Lung microvascular endothelial cell (primary cell): ENCODE results near the gene SIKE1. TPM values are rescaled to one million over a fixed set of nuclear protein-coding genes. Genes with fewer than 3 reads are reported as not detected.
"Not testable (repeated sequence)": the region's sequence is repeated elsewhere in the genome, so short reads cannot be mapped to it uniquely, and the experiment has no call there.

ENCODE experiments used
- DNase-seq, 2 donors: peaks; one replicate each; pipeline versions ENCODE4 v3.0.0 to v3.0.0-alpha.2; 2010; ENCODE audit warnings: low read depth in 2 of 2
- total RNA-seq: library from RNA; depleted of rRNA; stranded (reverse); fragments of >200 nt; gene quantifications from 2 replicates; pipeline ENCODE4 v1.2.1, GENCODE V29; 2014

The SIKE1 gene
- total RNA-seq, 1 donor from 2014 or later = 40.7 TPM

- no peak for DNase-seq
These were observed 25.2 kb downstream of the SIKE1 start for GRCh38 chr1:114755006-114755931.

DNA sequence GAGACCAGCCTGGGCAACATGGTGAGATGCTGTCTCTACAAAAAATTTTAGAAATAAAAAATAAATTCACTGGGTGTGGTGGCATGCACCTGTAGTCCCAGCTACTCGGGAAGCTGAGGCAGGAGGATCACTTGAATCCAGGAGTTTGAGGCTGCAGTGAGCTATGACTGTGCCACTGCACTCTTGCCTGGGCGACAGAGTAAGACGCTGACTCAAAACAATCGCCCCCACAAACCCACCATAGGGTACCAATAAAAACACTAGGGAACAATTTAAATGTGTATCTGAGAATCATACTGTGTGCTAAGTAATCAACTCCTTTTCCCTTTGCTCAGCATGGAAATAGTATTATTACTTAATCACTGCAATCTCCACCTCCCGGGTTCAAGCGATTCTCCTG, 26.8 kb downstream of the SIKE1 start:
- DNase-seq = not testable (repeated sequence)

DNA sequence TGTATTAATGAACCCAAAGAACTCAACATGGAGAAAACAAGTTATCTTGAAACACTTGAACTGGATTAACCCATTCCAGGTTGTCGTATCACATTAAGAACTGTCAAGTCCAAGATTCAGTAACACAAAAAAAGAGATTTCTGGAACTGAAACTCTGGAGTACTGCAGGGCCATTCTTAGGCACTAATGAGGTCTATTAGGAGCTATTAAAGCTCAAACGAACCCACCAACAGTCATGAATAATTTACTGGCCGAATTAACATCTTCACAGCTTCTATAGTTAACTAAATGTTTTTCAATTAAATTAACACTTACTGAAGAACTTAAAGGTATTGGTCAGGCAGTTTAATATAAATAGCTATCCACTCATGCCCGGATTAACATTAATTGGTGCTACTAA, 27.3 kb downstream of the SIKE1 start:
- DNase-seq = no peak

DNA sequence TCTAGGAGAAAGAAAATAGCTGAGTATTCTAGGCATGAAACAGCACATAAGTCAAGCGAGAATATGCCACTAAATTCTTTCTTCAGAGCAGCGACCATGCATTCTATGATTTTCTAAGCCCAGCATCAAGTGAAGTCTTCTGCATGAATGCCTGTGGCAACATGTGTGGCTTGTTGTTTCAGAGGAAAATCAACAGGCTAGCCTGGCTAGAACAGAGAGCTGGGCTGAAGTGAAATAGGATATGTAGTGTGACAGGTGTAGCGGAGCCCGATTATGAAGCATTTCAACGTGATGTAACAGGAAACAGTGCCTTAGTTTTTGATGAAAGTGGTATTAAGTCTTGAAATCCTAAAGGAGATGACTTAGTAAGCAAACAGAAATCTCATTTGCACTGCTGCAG, 29.7 kb downstream of the SIKE1 start:
- peak in 1 of 2 donors; percentile 4 for DNase-seq

GRCh38 chr1:114749835-114750234, 30.6 kb downstream of the SIKE1 start:
- no peak for DNase-seq

- no peak for DNase-seq
These were observed 33.9 kb downstream of the SIKE1 start for GRCh38 chr1:114746450-114747121.

DNA sequence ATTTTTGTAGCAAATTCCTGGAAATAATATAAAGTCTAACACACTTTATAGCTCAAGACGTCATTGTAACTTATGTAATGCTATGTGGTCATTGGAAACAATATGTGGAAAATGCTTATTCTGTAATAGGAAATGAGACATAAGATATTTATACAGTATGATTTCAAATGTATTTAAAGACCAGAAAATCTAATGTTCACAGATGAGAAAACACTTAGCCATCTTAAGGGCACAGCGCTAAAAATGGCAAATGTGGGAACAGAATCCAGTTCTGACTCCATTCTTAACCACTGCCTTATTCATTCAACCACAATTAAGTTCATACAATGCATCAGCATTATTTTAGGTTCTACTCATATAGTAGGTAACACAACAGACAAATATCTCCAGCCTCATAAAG, 35.2 kb downstream of the SIKE1 start:
- peak; percentile 11 to 16 for DNase-seq

DNA sequence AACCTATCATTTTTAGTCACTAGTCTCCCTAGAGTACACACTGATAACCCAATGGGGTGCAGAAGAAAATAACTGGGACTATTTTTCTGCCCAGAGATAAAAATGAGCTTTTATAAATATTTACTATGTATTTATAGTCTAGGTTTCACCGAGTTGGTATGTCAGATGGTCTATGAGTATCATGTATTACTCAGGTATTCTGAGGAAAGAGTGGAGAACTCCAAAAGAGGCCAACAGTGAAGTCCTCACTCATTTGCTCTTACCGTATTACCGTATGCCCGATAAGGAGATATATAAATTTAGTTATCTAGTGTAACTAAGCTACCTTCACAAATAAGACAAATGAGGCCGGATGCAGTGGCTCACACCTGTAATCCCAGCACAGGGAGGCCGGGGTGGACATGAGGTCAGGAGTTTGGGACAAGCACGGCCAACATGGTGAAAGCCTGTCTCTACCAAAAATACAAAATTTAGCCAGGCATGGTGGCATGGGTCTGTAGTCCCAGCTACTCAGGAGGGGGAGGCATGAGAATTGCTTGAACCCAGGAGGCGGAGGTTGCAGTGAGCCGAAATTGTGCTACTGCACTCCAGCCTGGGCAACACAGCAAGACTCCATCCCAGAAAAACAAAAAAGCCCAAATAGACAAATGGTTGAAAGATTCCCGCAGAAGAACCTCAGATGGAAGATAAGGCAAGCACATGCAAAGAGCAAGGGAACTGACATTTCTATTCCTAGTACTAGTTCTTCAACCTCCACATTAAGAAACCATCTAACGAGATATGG, 38.3 kb downstream of the SIKE1 start:
- no peak for DNase-seq

GRCh38 chr1:114740331-114740730, 40.2 kb downstream of the SIKE1 start:
- DNase-seq = no peak

DNA sequence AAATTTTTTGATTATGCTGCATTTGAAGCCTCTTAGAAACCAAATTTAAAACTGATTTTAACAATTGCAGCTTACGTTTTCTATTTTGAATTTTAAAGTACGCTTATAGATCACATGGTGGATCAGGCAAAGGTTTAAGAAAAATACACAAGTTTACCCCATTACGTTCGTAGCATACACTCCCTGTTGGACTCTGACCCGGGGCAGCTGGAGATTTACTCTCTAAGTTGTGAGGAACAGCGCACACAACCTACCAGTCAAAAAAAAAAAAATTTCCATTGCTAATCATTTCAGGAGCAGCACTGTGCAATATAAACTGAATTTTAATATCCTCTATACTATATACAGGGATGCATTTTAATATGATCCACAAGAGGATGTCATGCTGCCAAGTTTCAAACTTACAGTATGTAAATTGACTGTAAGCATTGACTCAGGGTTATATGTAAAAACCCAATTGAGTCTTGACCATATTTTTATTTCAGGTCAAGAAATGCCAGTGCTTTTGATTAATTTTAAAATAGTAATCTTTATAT, 43.1 kb downstream of the SIKE1 start:
- no peak for DNase-seq

DNA sequence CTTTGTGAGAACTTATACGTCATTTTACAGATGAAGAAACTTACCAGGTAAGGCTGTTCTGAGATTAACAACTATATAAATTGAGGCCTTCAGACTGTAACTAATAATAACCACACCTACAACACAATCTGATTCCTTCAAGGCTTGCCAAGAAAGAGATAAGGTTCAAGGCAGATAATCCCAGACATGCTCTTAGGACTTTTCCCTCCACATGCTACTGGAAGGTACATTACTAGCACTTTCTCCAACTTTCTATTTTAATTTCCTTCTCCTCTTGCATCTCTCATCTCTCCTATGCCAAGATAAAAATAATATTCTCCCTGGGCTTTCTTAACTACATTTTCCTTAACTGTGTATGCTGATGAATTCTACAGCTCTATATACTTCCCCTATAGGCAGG, 45.0 kb downstream of the SIKE1 start:
- DNase-seq = no peak

DNA sequence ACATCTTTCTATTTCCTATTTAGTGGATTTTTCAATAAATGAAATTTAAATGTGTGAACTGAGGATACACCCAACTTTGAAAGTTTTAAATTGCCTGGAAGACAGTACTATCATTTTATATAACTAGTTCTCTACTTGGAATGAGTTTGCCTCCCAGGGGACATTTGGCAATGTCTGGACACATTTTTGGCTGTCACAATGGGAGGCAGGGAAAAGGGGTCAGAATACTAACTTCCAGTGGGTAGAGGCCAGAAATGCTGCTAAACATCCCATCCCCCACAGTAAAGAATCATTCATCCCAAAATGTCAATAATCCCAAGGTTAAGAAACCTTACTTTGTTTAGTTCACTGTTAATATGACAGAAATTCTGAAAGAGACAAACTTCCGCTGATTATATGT, 50.7 kb downstream of the SIKE1 start:
- peak in 1 of 2 donors; percentile 18 for DNase-seq

DNA sequence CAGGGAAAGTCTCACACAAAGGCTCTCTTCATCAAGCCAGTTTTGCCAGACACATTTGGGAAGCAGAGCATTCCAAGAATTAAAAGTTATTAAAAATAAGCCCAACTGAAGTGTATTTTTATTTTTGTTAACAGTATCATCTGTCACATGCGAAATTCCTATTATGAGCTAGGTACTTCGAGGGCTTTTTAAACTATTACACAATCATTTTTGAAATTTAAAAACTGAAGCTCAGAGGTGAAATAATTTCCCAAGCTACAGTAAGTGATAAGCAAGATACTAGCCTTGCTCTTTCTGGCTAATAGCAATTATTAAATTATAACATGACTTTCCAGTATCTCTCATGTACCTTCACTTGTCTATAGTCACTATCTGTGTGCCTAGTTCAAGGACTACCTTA, 51.9 kb downstream of the SIKE1 start:
- DNase-seq = no peak

DNA sequence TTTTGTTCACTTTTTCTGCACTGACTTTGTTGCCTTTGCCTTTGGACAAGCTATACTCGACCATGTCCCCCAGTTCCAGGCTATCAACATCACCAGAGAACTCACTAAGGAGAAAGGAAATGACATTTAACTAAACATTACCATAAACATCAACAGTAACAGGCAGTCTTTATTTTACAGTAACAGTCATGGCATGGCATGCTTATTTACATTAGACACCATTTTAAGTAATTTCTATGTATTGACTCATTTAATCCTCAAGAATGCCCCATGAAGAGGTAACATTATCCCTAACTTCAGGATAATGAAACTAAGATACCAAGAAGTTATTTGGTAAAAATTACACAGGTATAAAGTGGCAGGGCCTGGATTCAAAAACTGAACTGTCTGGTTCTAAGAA, 55.3 kb downstream of the SIKE1 start:
- no peak for DNase-seq

- no peak for DNase-seq
These were observed 56.6 kb downstream of the SIKE1 start for GRCh38 chr1:114723915-114724314.

DNA sequence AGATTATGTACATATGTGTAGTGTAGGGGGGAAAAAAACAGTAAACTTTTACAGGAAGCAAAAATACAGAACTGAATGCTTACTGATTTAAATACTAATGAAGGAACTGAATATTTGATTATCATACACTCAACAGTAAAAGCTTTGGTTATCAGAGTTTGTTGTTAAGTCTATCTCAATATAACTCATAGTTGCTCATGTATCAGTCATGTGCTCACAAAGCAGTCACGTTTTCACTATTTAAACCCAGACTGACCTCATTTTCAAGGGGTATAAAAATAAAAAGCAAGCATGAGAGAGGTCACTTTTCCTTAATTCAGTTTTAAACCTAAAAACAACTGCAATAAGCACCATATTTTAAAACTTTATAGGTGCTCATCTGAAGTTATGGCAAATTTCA, 57.0 kb downstream of the SIKE1 start:
- DNase-seq = no peak

- no peak for DNase-seq
These were observed 60.0 kb downstream of the SIKE1 start for GRCh38 chr1:114720492-114720891.

Other genes starting within 250 kb of the SIKE1 start
- 25.1 and 28.0 TPM in 2 replicates for gene BCAS2, start 199.1 kb downstream of the SIKE1 start, total RNA-seq
- 2.6 and 3.2 TPM in 2 replicates for gene DENND2C, start 110.6 kb downstream of the SIKE1 start, total RNA-seq
- not detected in 2 replicates for gene AMPD1, start 85.1 kb downstream of the SIKE1 start, total RNA-seq
- gene NRAS, start 63.9 kb downstream of the SIKE1 start, total RNA-seq = 58.6 and 58.9 TPM in 2 replicates
- 1,041 and 1,080 TPM in 2 replicates for gene CSDE1, start 22.7 kb downstream of the SIKE1 start, total RNA-seq
- gene SYCP1, start 74.2 kb upstream of the SIKE1 start, total RNA-seq = not detected in 2 replicates
- gene TSHB, start 249.1 kb upstream of the SIKE1 start, total RNA-seq = not detected in 2 replicates